Mucosa of descending colon (tissue), 3 donors: ENCODE results near the gene E2F2. TPM values are rescaled to one million over a fixed set of nuclear protein-coding genes. Genes with fewer than 3 reads are reported as not detected.

ENCODE experiments used
- ATAC-seq: fragments of 200-7000 bp; cut with Tn5 transposase; one replicate; pipeline ENCODE4 v1.9.1; 2020; ENCODE audit warnings: mild to moderate bottlenecking, moderate library complexity
- DNase-seq, 3 donors: peaks; one replicate each; pipeline ENCODE4 v3.0.0-alpha.2; 2020
- H3K36me3 ChIP-seq: fragments of 200-600 bp; one replicate; pipeline ENCODE4 v1.8.0; 2021; ENCODE audit warnings: low read depth, mild to moderate bottlenecking
- H3K4me1 ChIP-seq: fragments of 200-600 bp; one replicate; pipeline ENCODE4 v1.8.0; 2021; ENCODE audit warnings: low read depth, mild to moderate bottlenecking
- H3K4me3 ChIP-seq: fragments of 200-600 bp; one replicate; pipeline ENCODE4 v1.8.0; 2021; ENCODE audit warnings: mild to moderate bottlenecking
- H3K9me3 ChIP-seq: fragments of 200-600 bp; one replicate; pipeline ENCODE4 v1.8.0; 2021; ENCODE audit warnings: mild to moderate bottlenecking
- intact Hi-C, 2 donors: fragments of 100-400 bp; cut with DNase I in 1 of 2; cut with micrococcal nuclease in 1 of 2; formaldehyde crosslinking; loops; one replicate each; pipeline versions ENCODE4 v1.11.0 to v1.11.1; 2022; cut with DNase I, micrococcal nuclease
- total RNA-seq, 3 donors: library from RNA; stranded (reverse); fragmentation: NEBNext Ultra II Directional in 2 of 3; extraction: Animal tissue kit (Norgen Biotek cat#: 25700) in 2 of 3; gene quantifications; one replicate each; pipeline versions ENCODE4 v1.2.1 to v1.2.4, GENCODE V29; 2021 to 2023
- TF ChIP-seq, protein P1 (sequence below): fragments of 200-600 bp; IDR thresholded peaks from one replicate; pipeline ENCODE4 v1.8.0; 2022; ENCODE audit warnings: antibody characterized with exemption, mild to moderate bottlenecking
- donor health status: DM: no; HTN: no; CAD: no; lungs with moderate emphysema.
- donor health status: DM: no; HTN: no; CAD: no.
- donor health status: DM: no; HTN: yes; CAD: no.

E2F2 gene
- total RNA-seq, 3 donors from 2014 or later = 8.6 to 18.0 (median 14.5) TPM

DNA sequence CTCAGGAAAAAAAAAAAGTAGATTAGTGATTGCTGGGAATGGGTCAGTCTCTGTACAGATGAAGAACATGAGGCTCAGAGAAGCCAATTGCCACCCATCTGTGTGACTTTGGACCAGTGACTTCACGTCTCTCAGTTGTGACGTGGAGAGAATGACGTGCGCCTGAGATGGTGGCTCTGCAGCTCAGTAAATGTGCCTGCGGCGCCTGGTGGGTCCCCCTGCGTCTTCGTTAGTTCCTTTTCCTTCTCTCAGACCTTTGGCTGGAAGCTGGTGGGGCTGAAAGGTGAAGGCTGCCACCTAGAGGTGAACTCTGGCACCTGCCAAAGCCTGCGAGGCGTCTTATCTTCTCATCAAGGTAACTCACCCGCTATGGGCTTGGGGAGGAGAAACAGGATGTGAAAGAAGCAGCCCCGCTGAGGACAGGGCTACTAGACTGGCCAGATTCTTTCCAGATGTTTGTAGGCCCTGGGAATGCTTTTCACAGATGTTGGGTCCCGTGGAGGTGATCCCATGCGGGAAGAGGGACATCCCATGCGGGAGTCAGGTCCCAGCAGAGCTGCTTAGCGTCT is 8.7 kb upstream of the E2F2 start:
- no peaks in the 10 kb centered on the region for H3K36me3 ChIP-seq
- H3K4me1 ChIP-seq = peaks cover 9% of the 10 kb centered on the region
- DNase-seq (peak; percentile 91 to 96 (median 95)), ATAC-seq (peak; percentile 96)
- no peaks in the 10 kb centered on the region for H3K9me3 ChIP-seq
- intact Hi-C loops = loop anchor here (2.0 to 5.0 kb wide), 2 partner anchors 42 to 43 kb away; no protein-coding TSS in a partner anchor
- TF ChIP-seq, protein P1, sequence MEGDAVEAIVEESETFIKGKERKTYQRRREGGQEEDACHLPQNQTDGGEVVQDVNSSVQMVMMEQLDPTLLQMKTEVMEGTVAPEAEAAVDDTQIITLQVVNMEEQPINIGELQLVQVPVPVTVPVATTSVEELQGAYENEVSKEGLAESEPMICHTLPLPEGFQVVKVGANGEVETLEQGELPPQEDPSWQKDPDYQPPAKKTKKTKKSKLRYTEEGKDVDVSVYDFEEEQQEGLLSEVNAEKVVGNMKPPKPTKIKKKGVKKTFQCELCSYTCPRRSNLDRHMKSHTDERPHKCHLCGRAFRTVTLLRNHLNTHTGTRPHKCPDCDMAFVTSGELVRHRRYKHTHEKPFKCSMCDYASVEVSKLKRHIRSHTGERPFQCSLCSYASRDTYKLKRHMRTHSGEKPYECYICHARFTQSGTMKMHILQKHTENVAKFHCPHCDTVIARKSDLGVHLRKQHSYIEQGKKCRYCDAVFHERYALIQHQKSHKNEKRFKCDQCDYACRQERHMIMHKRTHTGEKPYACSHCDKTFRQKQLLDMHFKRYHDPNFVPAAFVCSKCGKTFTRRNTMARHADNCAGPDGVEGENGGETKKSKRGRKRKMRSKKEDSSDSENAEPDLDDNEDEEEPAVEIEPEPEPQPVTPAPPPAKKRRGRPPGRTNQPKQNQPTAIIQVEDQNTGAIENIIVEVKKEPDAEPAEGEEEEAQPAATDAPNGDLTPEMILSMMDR = peak; percentile 85
- H3K4me3 ChIP-seq = no peak overlapping the region

DNA sequence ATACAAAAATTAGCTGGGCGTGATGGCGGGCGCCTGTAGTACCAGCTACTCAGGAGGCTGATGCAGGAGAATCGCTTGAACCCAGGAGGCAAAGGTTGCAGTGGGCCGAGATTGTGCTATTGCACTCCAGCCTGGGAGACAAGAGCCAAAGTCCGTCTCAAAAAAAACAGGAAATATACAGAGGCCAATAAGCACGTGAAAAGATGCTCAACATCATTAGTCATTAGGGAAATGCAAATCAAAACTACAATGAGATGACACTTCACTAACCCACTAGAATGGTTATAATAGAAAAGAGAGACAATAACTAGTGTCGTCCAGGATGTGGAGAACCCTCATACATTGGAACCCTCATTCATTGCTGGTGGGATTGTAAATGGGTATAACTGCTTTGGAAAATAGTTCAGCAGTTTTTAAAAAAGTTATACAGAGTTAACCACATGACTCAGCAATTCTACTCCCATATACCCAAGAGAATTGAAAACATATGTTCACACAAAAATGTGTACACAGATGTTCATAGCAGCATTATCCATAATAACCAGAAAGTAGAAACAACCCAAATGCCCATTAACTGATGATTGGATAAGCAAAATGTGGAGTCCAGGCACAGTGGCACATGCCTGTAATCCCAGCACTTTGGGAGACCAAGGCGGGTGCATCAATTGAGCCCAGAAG is 6.4 kb upstream of the E2F2 start:
- peaks cover 15% of the 10 kb centered on the region for H3K4me1 ChIP-seq
- H3K9me3 ChIP-seq = no peaks in the 10 kb centered on the region
- intact Hi-C loops = no loop called here
- ATAC-seq (no peak), DNase-seq (no peak)
- TF ChIP-seq, protein P1 = no peak
- no peaks in the 10 kb centered on the region for H3K36me3 ChIP-seq
- no peak overlapping the region for H3K4me3 ChIP-seq

DNA sequence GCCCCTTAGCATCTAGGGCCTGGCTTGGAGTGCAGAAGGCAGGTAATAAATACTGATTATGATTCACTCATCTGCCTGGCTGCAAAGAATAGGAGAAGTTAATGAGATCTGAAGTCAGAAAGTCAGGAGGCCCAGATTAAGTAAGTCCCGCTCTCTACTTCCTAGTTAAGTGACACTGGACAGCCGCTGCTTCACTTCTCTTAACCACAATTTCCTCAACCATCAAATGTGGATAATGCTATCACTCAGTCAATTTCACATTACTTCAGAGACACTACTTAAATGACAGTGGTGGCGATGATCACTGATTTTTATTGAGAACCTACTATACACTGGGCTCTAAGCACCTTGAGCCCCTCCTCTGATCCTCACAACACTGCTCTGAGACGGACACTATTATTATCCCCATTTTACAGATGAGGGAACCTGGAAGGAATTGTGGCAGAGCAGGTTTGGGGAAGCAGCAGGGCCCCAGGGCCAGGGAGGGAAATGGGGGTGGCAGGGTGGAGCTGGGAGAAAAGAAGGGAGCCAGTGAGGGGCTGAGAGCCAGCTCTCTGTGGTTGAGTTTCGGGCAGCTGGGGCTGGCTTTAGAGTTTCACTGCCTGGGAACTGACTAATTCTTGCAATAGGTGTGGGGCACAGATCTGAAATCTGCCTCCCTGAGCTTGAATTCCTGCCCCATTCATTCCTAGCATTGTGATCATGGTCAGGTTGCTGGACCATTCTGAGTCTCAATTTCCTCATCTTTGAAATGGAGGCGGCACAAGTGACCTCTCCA is 2.4 kb upstream of the E2F2 start:
- ATAC-seq (no peak), DNase-seq (no peak)
- Histone ChIP-seq H3K4me3 (no peak overlapping the region), H3K36me3 (no peaks in the 10 kb centered on the region), H3K4me1 (peaks cover 30% of the 10 kb centered on the region), H3K9me3 (no peaks in the 10 kb centered on the region)
- TF ChIP-seq, protein P1 = no peak
- intact Hi-C loops = no loop called here

DNA sequence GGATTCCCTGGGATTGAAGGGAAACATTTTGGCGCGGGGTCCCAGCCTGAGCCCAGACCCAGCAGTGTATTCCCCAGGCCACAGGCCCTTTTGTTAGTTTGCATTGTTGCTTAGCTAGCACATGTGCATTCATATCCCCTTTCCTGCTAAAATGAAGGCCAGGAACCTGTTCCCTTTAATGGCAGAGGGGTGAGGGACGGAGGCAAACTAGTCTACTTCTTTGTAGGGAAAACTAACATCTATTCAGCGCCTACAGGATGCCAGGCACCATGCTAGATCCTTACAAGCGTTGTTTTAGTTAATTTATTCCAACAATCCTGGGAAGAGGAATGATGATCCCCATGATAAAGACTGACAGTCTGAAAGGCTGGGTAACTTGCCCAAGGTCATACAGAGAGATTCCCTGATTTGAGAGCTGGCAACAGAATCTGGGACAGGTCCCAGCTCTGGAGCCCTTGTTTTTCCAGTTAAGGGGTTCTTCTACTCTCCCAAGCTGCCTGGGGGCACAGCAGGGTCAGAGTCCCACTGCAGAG is 595 bp upstream of the E2F2 start:
- intact Hi-C loops = no loop called here

DNA sequence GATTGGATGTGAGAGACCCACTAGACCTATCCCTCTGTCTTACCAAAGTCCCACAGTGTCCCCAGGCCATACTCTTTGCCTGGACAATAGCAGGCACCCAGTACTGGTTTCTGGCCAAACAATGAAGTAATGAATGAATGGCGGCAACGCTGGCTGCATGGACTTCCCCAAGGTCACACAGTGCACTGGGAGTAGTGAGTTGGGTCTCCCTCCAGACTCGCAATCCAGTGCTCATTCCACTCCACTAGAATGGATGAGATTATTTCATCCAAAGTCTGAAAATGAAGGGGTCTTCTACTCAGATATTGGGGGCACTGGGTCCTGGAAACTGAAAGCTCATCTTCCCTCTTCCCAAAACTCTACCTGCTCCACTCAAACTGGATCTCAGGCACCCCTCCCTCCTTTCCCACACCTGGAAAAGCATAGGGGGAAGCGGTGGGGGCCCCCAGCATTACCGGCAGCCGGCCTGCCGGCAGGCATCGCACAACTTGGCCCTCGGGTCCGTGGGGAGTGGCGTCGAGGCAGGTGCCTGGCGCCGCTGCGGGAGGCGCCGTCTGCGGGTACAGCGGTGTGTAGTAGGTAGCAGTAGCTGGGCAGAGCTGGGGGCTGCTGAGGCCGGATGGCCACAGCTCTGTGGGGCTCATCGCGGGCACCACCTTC is 816 bp downstream of the E2F2 start:
- H3K4me3 ChIP-seq = peak overlapping the region; percentile 36
- intact Hi-C loops = no loop called here
- H3K4me1 ChIP-seq = peaks cover 62% of the 10 kb centered on the region
- TF ChIP-seq, protein P1 = no peak
- DNase-seq = peak; percentile 47 to 75 (median 73)
- peak; percentile 28 for ATAC-seq
- no peaks in the 10 kb centered on the region for H3K9me3 ChIP-seq
- H3K36me3 ChIP-seq = no peaks in the 10 kb centered on the region

More for the DNA sequence above, 595 bp upstream of the E2F2 start:
- DNase-seq (no peak), ATAC-seq (no peak)
- no peak overlapping the region for H3K4me3 ChIP-seq
- H3K9me3 ChIP-seq = no peaks in the 10 kb centered on the region
- TF ChIP-seq, protein P1 = no peak
- peaks cover 48% of the 10 kb centered on the region for H3K4me1 ChIP-seq
- H3K36me3 ChIP-seq = no peaks in the 10 kb centered on the region
